Astrocyte (in vitro differentiated cells and primary cell): ENCODE results near the gene UBTFL1. TPM values are rescaled to one million over a fixed set of nuclear protein-coding genes. Genes with fewer than 3 reads are reported as not detected.

ENCODE experiments used
- DNase-seq: peaks from one replicate; pipeline ENCODE4 v3.0.0-alpha.2; 2010; ENCODE audit warnings: low read depth
- FAIRE-seq: peaks from 2 replicates; lab custom pipeline; 2011; peaks lifted over from hg19 to GRCh38; lab: Jason Lieb, UNC
- H2AFZ ChIP-seq: 2 replicates; pipeline ENCODE4 v1.6.0; 2012; ENCODE audit warnings: low read depth, low read length, inconsistent platforms
- H3K27ac ChIP-seq: 2 replicates; pipeline ENCODE4 v1.5.1; 2011; ENCODE audit warnings: low read depth, low read length, inconsistent platforms
- H3K27me3 ChIP-seq: 2 replicates; pipeline ENCODE4 v1.6.0; 2011; ENCODE audit warnings: low read length, inconsistent platforms; ENCODE audit not compliant: insufficient read depth
- H3K36me3 ChIP-seq: 2 replicates; pipeline ENCODE4 v1.5.1; 2011; ENCODE audit warnings: low read length, inconsistent platforms; ENCODE audit not compliant: insufficient read depth
- H3K4me1 ChIP-seq: 2 replicates; pipeline ENCODE4 v1.5.1; 2011; ENCODE audit warnings: low read length, inconsistent platforms; ENCODE audit not compliant: insufficient read depth
- H3K4me2 ChIP-seq: 2 replicates; pipeline ENCODE4 v1.6.0; 2012; ENCODE audit warnings: low read length, inconsistent platforms
- H3K4me3 ChIP-seq: 2 replicates; pipeline ENCODE4 v1.5.1; 2011; ENCODE audit warnings: low read depth, mild to moderate bottlenecking, low read length, inconsistent platforms; ENCODE audit not compliant: insufficient read depth
- H3K79me2 ChIP-seq: 2 replicates; pipeline ENCODE4 v1.6.0; 2012; ENCODE audit warnings: mild to moderate bottlenecking, low read length, inconsistent platforms; ENCODE audit not compliant: insufficient read depth
- H3K9ac ChIP-seq: 2 replicates; pipeline ENCODE4 v1.6.0; 2012; ENCODE audit warnings: mild to moderate bottlenecking, low read length, inconsistent platforms
- H3K9me3 ChIP-seq: 2 replicates; pipeline ENCODE4 v1.5.1; 2012; ENCODE audit warnings: low read depth, mild to moderate bottlenecking, low read length, inconsistent platforms; ENCODE audit not compliant: insufficient read depth
- H4K20me1 ChIP-seq: 2 replicates; pipeline ENCODE4 v1.6.0; 2012; ENCODE audit warnings: low read length, inconsistent platforms; ENCODE audit not compliant: insufficient read depth
- H3K27ac Mint-ChIP-seq: one replicate; pipeline ENCODE4 v1.8.0; 2021; ENCODE audit warnings: mild to moderate bottlenecking, mixed read lengths; ENCODE audit not compliant: unreplicated experiment
- H3K27me3 Mint-ChIP-seq: one replicate; pipeline ENCODE4 v1.8.0; 2021; ENCODE audit warnings: low read depth, mixed read lengths; ENCODE audit not compliant: unreplicated experiment
- H3K36me3 Mint-ChIP-seq: one replicate; pipeline ENCODE4 v1.8.0; 2021; ENCODE audit warnings: low read depth, mixed read lengths; ENCODE audit not compliant: unreplicated experiment
- H3K4me1 Mint-ChIP-seq: one replicate; pipeline ENCODE4 v1.8.0; 2021; ENCODE audit warnings: low read depth, mixed read lengths; ENCODE audit not compliant: unreplicated experiment
- H3K4me3 Mint-ChIP-seq: one replicate; pipeline ENCODE4 v1.8.0; 2021; ENCODE audit warnings: mild to moderate bottlenecking, moderate library complexity, mixed read lengths; ENCODE audit not compliant: unreplicated experiment
- H3K9me3 Mint-ChIP-seq: one replicate; pipeline ENCODE4 v1.8.0; 2021; ENCODE audit warnings: mild to moderate bottlenecking, mixed read lengths; ENCODE audit not compliant: unreplicated experiment
- EZH2 ChIP-seq: IDR thresholded peaks from 2 replicates; pipeline ENCODE4 v1.6.1; 2012; ENCODE audit warnings: mild to moderate bottlenecking, low read length, inconsistent platforms; ENCODE audit not compliant: insufficient read depth
- total RNA-seq: library from RNA; stranded (reverse); gene quantifications from 2 replicates; pipeline ENCODE4 v1.2.1, GENCODE V29; 2021
- TF ChIP-seq, protein P1 (sequence below): IDR thresholded peaks from 2 replicates; pipeline ENCODE4 v1.5.1; 2011; ENCODE audit warnings: low read depth, mild to moderate bottlenecking, inconsistent platforms, low read length, moderate library complexity; ENCODE audit not compliant: insufficient read depth

The UBTFL1 gene
- total RNA-seq, 1 donor from 2014 or later = not detected

DNA sequence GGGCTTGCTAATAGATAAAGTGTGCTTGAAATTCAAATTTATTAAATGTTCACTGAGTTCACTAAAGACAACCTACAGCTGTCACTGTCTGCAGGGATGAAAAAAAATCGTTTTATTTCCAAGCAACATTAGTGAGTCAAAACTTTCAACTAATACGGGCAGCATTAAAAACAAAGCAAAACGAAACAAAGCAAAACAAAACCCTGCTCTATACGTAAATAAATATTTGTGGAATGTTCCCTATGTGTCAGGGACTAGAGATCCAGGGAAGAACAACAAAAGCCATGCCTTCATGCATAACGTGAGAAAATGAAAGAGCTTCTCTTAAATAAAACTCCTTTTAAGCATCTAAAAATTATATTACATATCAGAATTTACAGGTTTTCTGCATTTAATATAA lies 49.3 kb downstream of the UBTFL1 start:
- no peaks in the 10 kb centered on the region for H3K9me3 Mint-ChIP-seq

More for the DNA sequence above, 49.3 kb downstream of the UBTFL1 start:
- no peak for FAIRE-seq
- no peak for DNase-seq
- Histone ChIP-seq H3K27ac (no peak overlapping the region), H4K20me1 (no peaks in the 10 kb centered on the region), H2AFZ (peak overlapping the region; percentile 81), H3K36me3 (no peaks in the 10 kb centered on the region), H3K4me2 (peak overlapping the region; percentile 87), H3K9ac (peak overlapping the region; percentile 63), H3K4me3 (peak overlapping the region; percentile 64), H3K79me2 (no peaks in the 10 kb centered on the region), H3K4me1 (no peaks in the 10 kb centered on the region), H3K9me3 (no peaks in the 10 kb centered on the region), H3K27me3 (no peaks in the 10 kb centered on the region)
- Mint-ChIP-seq H3K4me1 (peaks cover 6% of the 10 kb centered on the region), H3K36me3 (no peaks in the 10 kb centered on the region), H3K4me3 (peak overlapping the region; percentile 78), H3K27me3 (no peaks in the 10 kb centered on the region), H3K27ac (no peak overlapping the region)
- TF ChIP-seq, protein P1, sequence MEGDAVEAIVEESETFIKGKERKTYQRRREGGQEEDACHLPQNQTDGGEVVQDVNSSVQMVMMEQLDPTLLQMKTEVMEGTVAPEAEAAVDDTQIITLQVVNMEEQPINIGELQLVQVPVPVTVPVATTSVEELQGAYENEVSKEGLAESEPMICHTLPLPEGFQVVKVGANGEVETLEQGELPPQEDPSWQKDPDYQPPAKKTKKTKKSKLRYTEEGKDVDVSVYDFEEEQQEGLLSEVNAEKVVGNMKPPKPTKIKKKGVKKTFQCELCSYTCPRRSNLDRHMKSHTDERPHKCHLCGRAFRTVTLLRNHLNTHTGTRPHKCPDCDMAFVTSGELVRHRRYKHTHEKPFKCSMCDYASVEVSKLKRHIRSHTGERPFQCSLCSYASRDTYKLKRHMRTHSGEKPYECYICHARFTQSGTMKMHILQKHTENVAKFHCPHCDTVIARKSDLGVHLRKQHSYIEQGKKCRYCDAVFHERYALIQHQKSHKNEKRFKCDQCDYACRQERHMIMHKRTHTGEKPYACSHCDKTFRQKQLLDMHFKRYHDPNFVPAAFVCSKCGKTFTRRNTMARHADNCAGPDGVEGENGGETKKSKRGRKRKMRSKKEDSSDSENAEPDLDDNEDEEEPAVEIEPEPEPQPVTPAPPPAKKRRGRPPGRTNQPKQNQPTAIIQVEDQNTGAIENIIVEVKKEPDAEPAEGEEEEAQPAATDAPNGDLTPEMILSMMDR = no peak
- TF ChIP-seq EZH2 = no peak

Other genes starting within 250 kb of the UBTFL1 start
- 0.18 TPM in 1 of 2 replicates, not detected in the other for gene TRIM64B, start 207.5 kb upstream of the UBTFL1 start, total RNA-seq
- 0.34 and 0.50 TPM in 2 replicates for gene TRIM49D1, start 163.7 kb upstream of the UBTFL1 start, total RNA-seq
- gene TRIM49D2, start 161.9 kb upstream of the UBTFL1 start, total RNA-seq = not detected in 2 replicates
- gene TRIM64, start 119.9 kb upstream of the UBTFL1 start, total RNA-seq = 0.10 and 0.18 TPM in 2 replicates
- gene TRIM49C, start 54.8 kb upstream of the UBTFL1 start, total RNA-seq = 0.45 TPM in 1 of 2 replicates, not detected in the other
- 1.8 and 3.1 TPM in 2 replicates for gene NAALAD2, start 48.7 kb downstream of the UBTFL1 start, total RNA-seq
- gene CHORDC1, start 137.1 kb downstream of the UBTFL1 start, total RNA-seq = 51.6 and 59.2 TPM in 2 replicates